A673 (cell line): ENCODE data around the gene DCP1B.

Experiments used
- EZH2 ChIP-seq: fragments of 200-600 bp; sonication (generic); IDR thresholded peaks from 2 replicates; pipeline ENCODE4 v1.6.1; 2017; ENCODE audit warnings: borderline replicate concordance, low read depth, mild to moderate bottlenecking, mixed read lengths, antibody characterized with exemption, low read length; ENCODE audit not compliant: poor library complexity, severe bottlenecking
- TF ChIP-seq, protein P1 (sequence below): fragments of 300-800, 200-600 bp; sonication (generic); conservative IDR thresholded peaks from 2 replicates; pipeline ENCODE4 v1.5.1; 2017; ENCODE audit warnings: low read depth, mild to moderate bottlenecking, antibody characterized with exemption, low read length, moderate library complexity, mixed read lengths

GRCh38 chr12:1910468-1910867 is 93.8 kb downstream of the DCP1B start:
- TF ChIP-seq, protein P1, sequence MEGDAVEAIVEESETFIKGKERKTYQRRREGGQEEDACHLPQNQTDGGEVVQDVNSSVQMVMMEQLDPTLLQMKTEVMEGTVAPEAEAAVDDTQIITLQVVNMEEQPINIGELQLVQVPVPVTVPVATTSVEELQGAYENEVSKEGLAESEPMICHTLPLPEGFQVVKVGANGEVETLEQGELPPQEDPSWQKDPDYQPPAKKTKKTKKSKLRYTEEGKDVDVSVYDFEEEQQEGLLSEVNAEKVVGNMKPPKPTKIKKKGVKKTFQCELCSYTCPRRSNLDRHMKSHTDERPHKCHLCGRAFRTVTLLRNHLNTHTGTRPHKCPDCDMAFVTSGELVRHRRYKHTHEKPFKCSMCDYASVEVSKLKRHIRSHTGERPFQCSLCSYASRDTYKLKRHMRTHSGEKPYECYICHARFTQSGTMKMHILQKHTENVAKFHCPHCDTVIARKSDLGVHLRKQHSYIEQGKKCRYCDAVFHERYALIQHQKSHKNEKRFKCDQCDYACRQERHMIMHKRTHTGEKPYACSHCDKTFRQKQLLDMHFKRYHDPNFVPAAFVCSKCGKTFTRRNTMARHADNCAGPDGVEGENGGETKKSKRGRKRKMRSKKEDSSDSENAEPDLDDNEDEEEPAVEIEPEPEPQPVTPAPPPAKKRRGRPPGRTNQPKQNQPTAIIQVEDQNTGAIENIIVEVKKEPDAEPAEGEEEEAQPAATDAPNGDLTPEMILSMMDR, result no peak
- no peak for TF ChIP-seq EZH2
